Retinal pigment epithelial cell (primary cell): Measurements from ENCODE around the gene BEGAIN.

Source experiments
- DNase-seq: peaks from one replicate; pipeline ENCODE4 v3.0.0-alpha.2; 2010; ENCODE audit warnings: low read depth
- H3K4me3 ChIP-seq: 2 replicates; pipeline ENCODE4 v1.5.1; 2011; ENCODE audit warnings: mild to moderate bottlenecking, low read length, control low read depth, moderate library complexity
- TF ChIP-seq, protein P1 (sequence below): conservative IDR thresholded peaks from 2 replicates; pipeline ENCODE4 v1.5.1; 2011; ENCODE audit warnings: low read depth, low read length, control low read depth, inconsistent platforms

The BEGAIN gene, protein sequence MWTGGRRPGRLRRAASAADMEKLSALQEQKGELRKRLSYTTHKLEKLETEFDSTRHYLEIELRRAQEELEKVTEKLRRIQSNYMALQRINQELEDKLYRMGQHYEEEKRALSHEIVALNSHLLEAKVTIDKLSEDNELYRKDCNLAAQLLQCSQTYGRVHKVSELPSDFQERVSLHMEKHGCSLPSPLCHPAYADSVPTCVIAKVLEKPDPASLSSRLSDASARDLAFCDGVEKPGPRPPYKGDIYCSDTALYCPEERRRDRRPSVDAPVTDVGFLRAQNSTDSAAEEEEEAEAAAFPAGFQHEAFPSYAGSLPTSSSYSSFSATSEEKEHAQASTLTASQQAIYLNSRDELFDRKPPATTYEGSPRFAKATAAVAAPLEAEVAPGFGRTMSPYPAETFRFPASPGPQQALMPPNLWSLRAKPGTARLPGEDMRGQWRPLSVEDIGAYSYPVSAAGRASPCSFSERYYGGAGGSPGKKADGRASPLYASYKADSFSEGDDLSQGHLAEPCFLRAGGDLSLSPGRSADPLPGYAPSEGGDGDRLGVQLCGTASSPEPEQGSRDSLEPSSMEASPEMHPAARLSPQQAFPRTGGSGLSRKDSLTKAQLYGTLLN

DNA sequence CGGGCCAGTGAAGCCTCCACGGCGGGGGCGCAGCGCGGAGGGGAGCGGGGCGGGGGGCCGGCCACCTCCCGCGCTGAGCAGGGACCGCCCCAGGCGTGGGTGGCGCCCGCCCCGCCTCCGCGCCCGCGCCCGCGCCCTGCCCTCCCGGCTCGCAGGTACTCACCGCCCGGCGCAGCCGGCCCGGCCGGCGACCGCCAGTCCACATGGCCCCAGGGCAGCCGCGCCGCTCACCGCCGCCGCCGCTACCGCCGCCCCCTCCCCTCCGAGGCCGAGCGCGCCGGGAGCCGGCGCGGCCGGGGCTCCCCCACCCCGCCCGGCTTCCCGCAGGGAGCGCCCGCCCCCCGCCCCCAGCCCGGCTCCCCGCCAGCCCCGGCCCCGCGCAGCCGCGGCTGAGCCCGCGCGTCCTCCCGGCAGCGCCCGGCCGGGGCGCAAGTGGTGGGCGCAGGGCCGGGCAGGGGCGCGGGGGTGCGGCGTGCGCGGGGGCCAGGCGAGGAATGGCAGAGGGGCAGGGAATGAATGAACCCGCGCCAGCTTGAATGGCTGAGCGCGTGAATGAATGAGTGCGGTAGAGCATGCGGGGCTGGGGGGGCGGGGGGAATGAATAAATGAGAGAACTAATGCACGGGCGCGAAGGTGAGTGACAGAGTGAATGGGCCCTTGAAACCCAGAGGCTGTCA lies at the start of gene BEGAIN:
Gene BEGAIN (minus strand): TSS at position 332 of the 677 bp plus-strand sequence. CDS start 127 bp downstream, at position 205.
- H3K4me3 ChIP-seq, result peak within 1 kb of the TSS; percentile 46
- TF ChIP-seq, protein P1, sequence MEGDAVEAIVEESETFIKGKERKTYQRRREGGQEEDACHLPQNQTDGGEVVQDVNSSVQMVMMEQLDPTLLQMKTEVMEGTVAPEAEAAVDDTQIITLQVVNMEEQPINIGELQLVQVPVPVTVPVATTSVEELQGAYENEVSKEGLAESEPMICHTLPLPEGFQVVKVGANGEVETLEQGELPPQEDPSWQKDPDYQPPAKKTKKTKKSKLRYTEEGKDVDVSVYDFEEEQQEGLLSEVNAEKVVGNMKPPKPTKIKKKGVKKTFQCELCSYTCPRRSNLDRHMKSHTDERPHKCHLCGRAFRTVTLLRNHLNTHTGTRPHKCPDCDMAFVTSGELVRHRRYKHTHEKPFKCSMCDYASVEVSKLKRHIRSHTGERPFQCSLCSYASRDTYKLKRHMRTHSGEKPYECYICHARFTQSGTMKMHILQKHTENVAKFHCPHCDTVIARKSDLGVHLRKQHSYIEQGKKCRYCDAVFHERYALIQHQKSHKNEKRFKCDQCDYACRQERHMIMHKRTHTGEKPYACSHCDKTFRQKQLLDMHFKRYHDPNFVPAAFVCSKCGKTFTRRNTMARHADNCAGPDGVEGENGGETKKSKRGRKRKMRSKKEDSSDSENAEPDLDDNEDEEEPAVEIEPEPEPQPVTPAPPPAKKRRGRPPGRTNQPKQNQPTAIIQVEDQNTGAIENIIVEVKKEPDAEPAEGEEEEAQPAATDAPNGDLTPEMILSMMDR, result no peak
- no peak for DNase-seq

DNA sequence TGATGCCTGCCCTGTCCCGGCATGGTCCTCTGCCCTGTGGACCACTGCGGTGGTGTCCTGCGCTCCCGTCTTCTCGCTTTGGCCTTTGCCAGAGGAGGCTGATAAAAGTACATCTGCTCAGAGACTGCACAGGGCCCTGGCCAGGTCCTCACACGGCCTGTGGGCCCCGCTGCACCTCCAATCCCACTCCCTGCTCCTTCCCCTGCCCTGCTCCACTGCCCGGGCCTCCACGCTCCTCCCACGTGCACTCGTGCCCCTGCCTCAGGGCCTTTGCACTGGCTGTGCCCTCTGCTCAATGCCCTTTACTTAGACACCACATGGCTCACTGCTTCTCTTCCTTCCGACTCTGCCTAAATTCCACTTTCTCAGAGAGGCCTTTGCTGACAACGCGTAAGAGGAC lies 49.3 kb upstream of the BEGAIN start:
- TF ChIP-seq, protein P1, result no peak
- no peak for DNase-seq
- no peak overlapping the region for H3K4me3 ChIP-seq

DNA sequence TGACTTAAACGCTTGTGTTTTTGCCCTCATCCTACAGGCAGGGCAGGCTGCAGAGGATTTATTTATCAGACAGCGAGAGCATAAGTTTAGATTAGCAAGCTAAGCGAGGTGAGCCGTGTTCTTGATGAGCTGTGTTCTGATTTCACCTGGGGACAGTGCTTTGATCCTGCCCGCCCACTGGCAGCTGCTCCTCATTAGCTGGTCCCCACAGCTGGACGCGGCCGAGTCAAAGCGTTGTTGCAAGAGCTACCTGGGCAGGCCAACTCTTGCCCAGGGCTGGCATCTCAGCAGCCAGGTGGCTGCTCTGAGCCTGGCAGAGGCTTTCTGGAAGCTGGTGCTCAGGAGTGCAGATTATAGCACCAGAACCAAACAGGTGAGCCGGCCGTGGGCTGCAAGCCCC lies 46.8 kb upstream of the BEGAIN start:
- TF ChIP-seq, protein P1, result no peak
- DNase-seq, result no peak

DNA sequence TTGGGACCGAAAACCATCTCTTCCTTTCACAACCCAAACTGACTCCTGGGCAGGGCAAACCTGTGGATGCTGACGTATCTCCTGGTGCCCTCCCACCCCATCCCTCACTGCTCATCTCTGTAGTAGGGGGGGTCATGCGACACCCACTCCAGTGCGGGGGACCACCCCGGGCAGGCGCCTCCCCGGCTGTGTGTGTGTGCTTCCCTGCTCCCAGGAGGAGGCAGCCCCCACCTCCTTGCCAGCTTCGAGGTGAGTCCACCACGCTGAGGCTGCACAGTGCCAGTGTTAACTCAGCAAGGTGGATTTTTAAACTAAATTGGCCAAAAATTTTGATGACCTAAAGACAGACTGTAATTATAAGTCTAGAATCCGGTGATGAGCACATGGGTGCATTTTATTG lies 46.2 kb upstream of the BEGAIN start:
- no peak overlapping the region for H3K4me3 ChIP-seq
- DNase-seq, result no peak
- TF ChIP-seq, protein P1, result no peak

More for the DNA sequence above, 46.8 kb upstream of the BEGAIN start:
- no peak overlapping the region for H3K4me3 ChIP-seq

DNA sequence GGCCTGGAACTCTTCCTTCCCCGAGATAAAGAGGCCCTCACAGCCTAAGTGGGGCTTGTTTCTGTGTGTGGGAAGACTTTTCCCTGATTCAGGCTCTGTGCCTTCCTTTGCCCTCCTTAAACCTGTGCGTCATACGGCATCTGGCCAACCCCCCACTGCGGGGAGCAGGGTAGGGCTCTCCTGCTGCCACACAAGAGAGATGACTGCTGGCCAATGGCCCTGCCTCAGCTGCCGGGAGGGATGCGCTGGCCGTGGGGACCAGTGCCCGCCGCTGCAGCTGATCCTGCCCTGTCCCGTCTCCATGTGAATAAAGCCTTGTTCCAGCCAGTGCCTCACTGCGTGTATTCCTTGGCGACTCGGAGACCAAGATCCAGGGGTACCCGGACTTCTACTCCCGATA lies 42.5 kb upstream of the BEGAIN start:
- no peak overlapping the region for H3K4me3 ChIP-seq

DNA sequence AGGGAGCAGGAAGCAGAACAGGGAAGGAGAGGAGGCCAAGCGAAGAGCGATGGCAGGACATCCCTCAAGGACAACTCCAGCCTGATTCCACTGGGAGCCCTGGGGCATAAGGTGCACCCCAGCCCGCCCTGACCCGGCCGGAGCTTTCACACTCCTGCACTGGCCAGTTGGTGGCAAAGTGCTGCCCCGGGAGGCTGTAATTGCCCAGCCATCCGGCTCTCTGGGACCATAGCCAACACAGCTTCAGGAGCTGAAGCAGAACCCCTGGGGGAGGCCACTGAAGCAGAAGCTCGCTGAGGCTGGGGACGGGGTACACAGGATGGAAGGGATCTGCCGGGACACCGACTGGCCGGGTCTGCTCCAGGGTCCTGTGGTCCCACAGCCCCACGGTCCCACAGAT lies 41.9 kb upstream of the BEGAIN start:
- DNase-seq, result no peak
- TF ChIP-seq, protein P1, result no peak
- H3K4me3 ChIP-seq, result no peak overlapping the region

More for the DNA sequence above, 42.5 kb upstream of the BEGAIN start:
- DNase-seq, result no peak
- TF ChIP-seq, protein P1, result no peak
